Ovary (tissue), 9 donors: ENCODE data around the gene FAF2. TPM values are rescaled to one million over a fixed set of nuclear protein-coding genes. Genes with fewer than 3 reads are reported as not detected.

Experiments
- DNase-seq, 5 donors: peaks; one replicate each; pipeline ENCODE4 v3.0.0-alpha.2; 2019 to 2020
- H3K27ac ChIP-seq, 2 donors: fragments of 200-600 bp; one replicate each; pipeline versions ENCODE4 v1.5.1 to v1.8.0; 2019 to 2022
- H3K27me3 ChIP-seq: fragments of 200-600 bp; one replicate; pipeline ENCODE4 v1.8.0; 2022
- H3K36me3 ChIP-seq: fragments of 200-600 bp; sonication (generic); one replicate; pipeline ENCODE4 v1.5.1; 2019
- H3K4me1 ChIP-seq: one replicate; pipeline ENCODE4 v1.8.1; 2013; ENCODE audit warnings: mild to moderate bottlenecking, moderate library complexity; ENCODE audit not compliant: insufficient read depth
- H3K4me3 ChIP-seq: fragments of 200-600 bp; sonication (generic); one replicate; pipeline ENCODE4 v1.5.1; 2017
- H3K9me3 ChIP-seq, 2 donors: fragments of 200-600 bp in 1 of 2; sonication (generic) in 1 of 2; one replicate each; pipeline versions ENCODE4 v1.5.1 to v1.8.1; 2013 to 2019; ENCODE audit warnings: mild to moderate bottlenecking in 1 of 2, moderate library complexity in 1 of 2
- CTCF ChIP-seq, 3 donors: fragments of 450-650 bp in 2 of 3; fragments of 200-600 bp in 1 of 3; IDR thresholded peaks; one replicate each; pipeline versions ENCODE4 v1.5.1 to v1.8.0; 2016 to 2022; ENCODE audit warnings: antibody characterized with exemption in 3 of 3, mild to moderate bottlenecking in 1 of 3
- EP300 ChIP-seq: sonication (generic); formaldehyde crosslinking; IDR thresholded peaks from one replicate; pipeline ENCODE4 v1.6.1; 2017; ENCODE audit warnings: antibody characterized with exemption
- POLR2A ChIP-seq: fragments of 450-650 bp; IDR thresholded peaks from one replicate; pipeline ENCODE4 v1.6.1; 2017; ENCODE audit warnings: antibody characterized with exemption, mild to moderate bottlenecking, moderate library complexity
- WGBS, 3 donors: extraction: QIAGEN DNeasy Blood & Tissue Kit in 1 of 3; methylation state at CpG; one replicate each; pipeline versions ENCODE4 v1.1.5 to v1.1.7; 2013 to 2017; 5-methylcytosine and 5-hydroxymethylcytosine counted together
- intact Hi-C, 4 donors: fragments of 100-400 bp; cut with DNase I; formaldehyde crosslinking; loops; one replicate each; pipeline versions ENCODE4 v1.11.0 to v1.15.1; 2022 to 2023
- polyA plus RNA-seq, 2 donors: library from polyadenylated mRNA; stranded (reverse); fragments of 200-250 nt in 1 of 2; fragments of 350-450 nt in 1 of 2; fragmentation: Illumina TruSeq in 1 of 2; extraction: RNeasy Lipid Tissue Mini Kit (QIAGEN cat#74804) in 1 of 2; gene quantifications; one replicate each; pipeline ENCODE4 v1.2.3, GENCODE V29; 2013 to 2014
- total RNA-seq, 7 donors: library from RNA; depleted of rRNA in 2 of 7; stranded (reverse); fragments of >200 nt in 2 of 7; fragmentation: NEBNext Ultra II Directional in 3 of 7; extraction: Animal tissue kit (Norgen Biotek cat#: 25700) in 3 of 7; gene quantifications; one replicate each; pipeline versions ENCODE4 v1.1.0 to v1.2.4, GENCODE V29; 2016 to 2023
- donor health status: DM: no; HTN: no; CAD: no; lungs with moderate emphysema.
- donor health status: DM: no; HTN: no; CAD: no.
- donor health status: Bipolar disorder and iron deficiency.
- donor health status: DM: yes; HTN: yes; CAD: no.
- donor health status: DM: no; HTN: no; CAD: no.
- donor health status: DM: yes; HTN: yes; CAD: no.

FAF2 gene
- total and polyA plus RNA-seq, 9 donors: 17.2 to 46.7 (median 34.4) TPM

GRCh38 chr5:176529116-176529740 is 81.0 kb downstream of the FAF2 start:
- no peak for TF ChIP-seq POLR2A
- no peak for TF ChIP-seq CTCF (IDR thresholded peaks at IDR 0.05)
- no peak for TF ChIP-seq EP300
- Histone ChIP-seq H3K36me3 (no peaks in the 10 kb centered on the region), H3K27ac (no peak overlapping the region), H3K9me3 (no peaks in the 10 kb centered on the region), H3K4me3 (no peak overlapping the region), H3K27me3 (no peaks in the 10 kb centered on the region), H3K4me1 (peaks cover 10% of the 10 kb centered on the region)
- WGBS, 3 donors: 90 to 92% (median 91%) methylated on average over 24 to 26 of the region's 26 CpGs
- intact Hi-C loops: no loop called here
- DNase-seq: no peak

GRCh38 chr5:176529741-176530141 is 81.6 kb downstream of the FAF2 start:
- DNase-seq: no peak
- no peaks in the 10 kb centered on the region for H3K36me3 ChIP-seq
- WGBS, 3 donors: 71 to 81% (median 71%) methylated on average over 11 of the region's 11 CpGs
- TF ChIP-seq CTCF (IDR thresholded peaks at IDR 0.05) (no peak), EP300 (no peak), POLR2A (no peak)
- H3K27ac ChIP-seq: no peak overlapping the region
- no peaks in the 10 kb centered on the region for H3K27me3 ChIP-seq
- intact Hi-C loops: no loop called here
- no peaks in the 10 kb centered on the region for H3K9me3 ChIP-seq
- peaks cover 14% of the 10 kb centered on the region for H3K4me1 ChIP-seq
- H3K4me3 ChIP-seq: no peak overlapping the region

GRCh38 chr5:176530393-176530982 is 82.3 kb downstream of the FAF2 start:
- intact Hi-C loops: no loop called here

More at GRCh38 chr5:176530393-176530982, 82.3 kb downstream of the FAF2 start:
- Histone ChIP-seq H3K27ac (no peak overlapping the region), H3K36me3 (no peaks in the 10 kb centered on the region), H3K4me3 (no peak overlapping the region), H3K27me3 (no peaks in the 10 kb centered on the region), H3K9me3 (no peaks in the 10 kb centered on the region), H3K4me1 (peaks cover 16% of the 10 kb centered on the region)
- peak in 2 of 5 donors; percentile 22 to 34 for DNase-seq
- WGBS, 3 donors: 73 to 82% (median 81%) methylated on average over 26 to 28 of the region's 28 CpGs
- no peak for TF ChIP-seq POLR2A
- TF ChIP-seq CTCF (IDR thresholded peaks at IDR 0.05): no peak
- no peak for TF ChIP-seq EP300
